ENCODE measurements around the gene AGO4.

Gene AGO4

GRCh38 chr1:35850051-35850450 is 42.2 kb downstream of the AGO4 start:
- no peak for DNase-seq (ENCODE audit: low read depth, low spot score)
- ChIA-PET CTCF (interaction anchor here (2.1 kb wide), 1 partner anchor 33 kb away, joined by 6 read pairs; the partner anchor contains the start of gene AGO1), POLR2A (no interaction called here)

GRCh38 chr1:35850716-35851115 is 42.9 kb downstream of the AGO4 start:
- no peak for DNase-seq (ENCODE audit: low read depth, low spot score)
- CTCF ChIA-PET: interaction anchor here (1.1 to 1.8 kb wide), 4 partner anchors 17 to 135 kb away, joined by 3 to 6 read pairs (median 4); partner anchors contain the start of gene AGO1
- TF ChIP-seq, protein P1, sequence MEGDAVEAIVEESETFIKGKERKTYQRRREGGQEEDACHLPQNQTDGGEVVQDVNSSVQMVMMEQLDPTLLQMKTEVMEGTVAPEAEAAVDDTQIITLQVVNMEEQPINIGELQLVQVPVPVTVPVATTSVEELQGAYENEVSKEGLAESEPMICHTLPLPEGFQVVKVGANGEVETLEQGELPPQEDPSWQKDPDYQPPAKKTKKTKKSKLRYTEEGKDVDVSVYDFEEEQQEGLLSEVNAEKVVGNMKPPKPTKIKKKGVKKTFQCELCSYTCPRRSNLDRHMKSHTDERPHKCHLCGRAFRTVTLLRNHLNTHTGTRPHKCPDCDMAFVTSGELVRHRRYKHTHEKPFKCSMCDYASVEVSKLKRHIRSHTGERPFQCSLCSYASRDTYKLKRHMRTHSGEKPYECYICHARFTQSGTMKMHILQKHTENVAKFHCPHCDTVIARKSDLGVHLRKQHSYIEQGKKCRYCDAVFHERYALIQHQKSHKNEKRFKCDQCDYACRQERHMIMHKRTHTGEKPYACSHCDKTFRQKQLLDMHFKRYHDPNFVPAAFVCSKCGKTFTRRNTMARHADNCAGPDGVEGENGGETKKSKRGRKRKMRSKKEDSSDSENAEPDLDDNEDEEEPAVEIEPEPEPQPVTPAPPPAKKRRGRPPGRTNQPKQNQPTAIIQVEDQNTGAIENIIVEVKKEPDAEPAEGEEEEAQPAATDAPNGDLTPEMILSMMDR (IDR thresholded peaks at IDR 0.05; ENCODE audit: insufficient read depth, low read length, missing control alignments): no peak
- H3K4me3 ChIP-seq (ENCODE audit: low read depth, low read length): no peak overlapping the region
- POLR2A ChIA-PET: interaction anchor here (0.6 kb wide), 1 partner anchor 803 kb away, joined by 3 read pairs; no protein-coding TSS in a partner anchor

More at GRCh38 chr1:35850051-35850450, 42.2 kb downstream of the AGO4 start:
- TF ChIP-seq, protein P1 (IDR thresholded peaks at IDR 0.05; ENCODE audit: insufficient read depth, low read length, missing control alignments): no peak
- H3K4me3 ChIP-seq (ENCODE audit: low read depth, low read length): no peak overlapping the region

DNA sequence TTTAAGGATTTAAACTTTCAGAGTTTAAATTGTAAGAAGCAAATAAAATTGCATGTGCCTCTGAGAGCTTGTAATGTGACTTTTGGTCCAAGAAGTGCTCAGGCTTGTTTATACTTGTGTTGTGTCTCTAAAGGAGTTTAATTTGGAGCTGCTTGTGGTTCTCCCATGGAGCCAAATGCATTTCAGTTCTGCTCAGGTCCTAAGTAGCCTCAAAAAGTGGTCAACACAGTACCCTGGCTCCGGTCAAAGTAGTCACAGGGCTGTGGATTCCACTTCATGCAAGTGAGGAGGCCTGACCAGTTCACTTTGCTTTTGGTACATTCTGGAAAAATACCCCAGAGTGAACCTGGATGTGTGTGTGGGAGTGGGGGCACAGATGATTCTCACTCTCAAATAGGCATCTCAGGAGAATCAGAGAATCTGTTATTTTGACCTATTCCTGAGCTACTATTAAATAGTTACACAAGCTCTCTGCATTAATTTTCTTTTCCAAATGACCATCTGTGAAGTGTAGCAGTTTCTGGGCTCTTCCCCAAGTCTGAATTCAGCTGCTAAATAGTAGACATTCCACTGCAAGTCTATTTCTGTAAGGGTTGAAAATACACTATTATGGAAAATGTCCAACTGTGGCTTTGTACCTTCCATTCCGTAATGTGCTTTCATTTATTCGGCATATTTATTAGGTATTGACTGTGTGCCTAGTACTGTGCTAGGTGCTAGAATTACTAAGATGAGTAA is 43.5 kb downstream of the AGO4 start:
- POLR2A ChIA-PET: interaction anchor here (0.6 kb wide), 1 partner anchor 803 kb away, joined by 3 read pairs; no protein-coding TSS in a partner anchor
- CTCF ChIA-PET: interaction anchor here (1.1 to 1.8 kb wide), 4 partner anchors 18 to 136 kb away, joined by 3 to 6 read pairs (median 4); partner anchors contain the start of gene AGO1
- peak; percentile 62 for DNase-seq (ENCODE audit: low read depth, low spot score)
- TF ChIP-seq, protein P1 (IDR thresholded peaks at IDR 0.05; ENCODE audit: insufficient read depth, low read length, missing control alignments): no peak
- H3K4me3 ChIP-seq (ENCODE audit: low read depth, low read length): no peak overlapping the region

DNA sequence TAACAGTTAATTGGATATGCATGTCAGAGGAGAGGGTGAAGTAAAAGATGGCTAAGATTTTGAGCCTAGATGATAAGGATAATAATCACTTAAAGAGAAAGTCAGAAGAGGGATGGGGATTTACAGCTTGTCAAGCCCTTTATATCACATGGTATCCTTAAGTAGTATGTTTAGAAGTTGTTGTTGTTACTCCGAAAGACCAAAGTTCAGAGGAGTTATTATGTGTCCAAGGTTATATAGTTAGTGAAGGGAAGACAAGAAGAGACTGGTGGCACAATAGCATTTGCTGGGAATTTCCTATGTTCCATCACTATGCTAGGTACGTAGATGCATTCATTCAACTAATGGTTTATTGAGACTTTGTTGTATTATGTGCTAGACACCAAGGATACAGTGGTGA is 44.4 kb downstream of the AGO4 start:
- no peak for DNase-seq (ENCODE audit: low read depth, low spot score)
- POLR2A ChIA-PET: no interaction called here
- CTCF ChIA-PET: interaction anchor here (1.8 kb wide), 1 partner anchor 30 kb away, joined by 6 read pairs; no protein-coding TSS in a partner anchor
- TF ChIP-seq, protein P1 (IDR thresholded peaks at IDR 0.05; ENCODE audit: insufficient read depth, low read length, missing control alignments): no peak
- H3K4me3 ChIP-seq (ENCODE audit: low read depth, low read length): no peak overlapping the region

DNA sequence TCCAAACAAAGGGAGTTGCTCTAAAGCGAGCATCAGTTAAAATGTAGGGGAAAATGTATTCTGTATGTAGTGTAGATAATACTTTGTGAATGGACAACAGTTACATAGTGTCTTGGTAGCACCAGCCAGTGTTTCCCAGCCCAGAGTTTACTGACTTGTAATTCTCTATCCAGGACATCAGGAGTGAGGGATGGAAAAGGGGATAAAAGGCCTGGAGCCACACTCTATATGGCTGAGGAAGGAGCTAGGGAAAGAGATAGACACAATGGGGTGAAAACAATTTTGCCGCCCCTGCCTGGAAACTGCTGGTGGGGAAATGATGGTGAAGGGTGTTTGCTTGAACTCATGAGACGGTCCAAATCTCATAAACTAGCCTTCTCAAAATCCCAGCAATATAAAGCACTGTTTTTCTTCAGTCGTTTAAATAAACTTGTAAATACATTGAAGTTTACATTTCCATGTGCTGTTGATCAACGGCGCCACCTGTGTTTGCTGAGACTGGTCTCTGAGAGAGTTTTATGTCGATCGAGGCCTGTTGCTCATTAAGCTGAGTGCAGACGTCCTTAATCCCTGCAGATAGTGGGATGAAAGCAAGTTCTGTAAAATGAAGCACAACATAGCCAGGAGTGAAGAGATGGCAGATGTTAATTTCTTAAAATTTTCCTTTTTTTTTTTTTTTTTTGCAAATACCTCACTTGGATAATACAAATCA is 47.3 kb downstream of the AGO4 start:
- POLR2A ChIA-PET: no interaction called here

More for the DNA sequence above, 47.3 kb downstream of the AGO4 start:
- TF ChIP-seq, protein P1 (IDR thresholded peaks at IDR 0.05; ENCODE audit: insufficient read depth, low read length, missing control alignments): no peak
- CTCF ChIA-PET: interaction anchor here (1.1 kb wide), 1 partner anchor 27 kb away, joined by 3 read pairs; no protein-coding TSS in a partner anchor
- H3K4me3 ChIP-seq (ENCODE audit: low read depth, low read length): no peak overlapping the region
- no peak for DNase-seq (ENCODE audit: low read depth, low spot score)
